RKO (cell line): ENCODE results near the gene MAGI2.
A peak's percentile ranks its signal among the peaks of the same experiment; 100 is the strongest.
"Not testable (repeated sequence)": the region's sequence is repeated elsewhere in the genome, so short reads cannot be mapped to it uniquely, and the experiment has no call there.

Experiments used
- DNase-seq: peaks from one replicate; pipeline ENCODE4 v3.0.0-alpha.2; 2016; ENCODE audit warnings: low spot score

MAGI2 gene

GRCh38 chr7:79050603-79051002 is 402.9 kb downstream of the MAGI2 start:
- DNase-seq, result peak; percentile 3

- DNase-seq, result peak; percentile 5
These were observed 407.4 kb downstream of the MAGI2 start for GRCh38 chr7:79046061-79046460.

GRCh38 chr7:79037001-79037400 is 416.5 kb downstream of the MAGI2 start:
- no peak for DNase-seq

- DNase-seq, result no peak
These were observed 417.1 kb downstream of the MAGI2 start for GRCh38 chr7:79036356-79036755.

- no peak for DNase-seq
These were observed 417.6 kb downstream of the MAGI2 start for GRCh38 chr7:79035858-79036257.

- no peak for DNase-seq
These were observed 418.7 kb downstream of the MAGI2 start for GRCh38 chr7:79034730-79035129.

- DNase-seq, result not testable (repeated sequence)
These were observed 433.8 kb downstream of the MAGI2 start for GRCh38 chr7:79019711-79020110.

- DNase-seq, result no peak
These were observed 441.5 kb downstream of the MAGI2 start for GRCh38 chr7:79011921-79012320.

- DNase-seq, result no peak
These were observed 443.8 kb downstream of the MAGI2 start for GRCh38 chr7:79009647-79010046.

- no peak for DNase-seq
These were observed 444.7 kb downstream of the MAGI2 start for GRCh38 chr7:79008786-79009185.

- DNase-seq, result no peak
These were observed 457.5 kb downstream of the MAGI2 start for GRCh38 chr7:78996013-78996412.

- DNase-seq, result no peak
These were observed 460.1 kb downstream of the MAGI2 start for GRCh38 chr7:78993341-78993740.

GRCh38 chr7:78985509-78985908 is 468.0 kb downstream of the MAGI2 start:
- DNase-seq, result no peak

- DNase-seq, result no peak
These were observed 470.0 kb downstream of the MAGI2 start for GRCh38 chr7:78983483-78983882.

- no peak for DNase-seq
These were observed 483.0 kb downstream of the MAGI2 start for GRCh38 chr7:78970440-78970916.

GRCh38 chr7:78968951-78969350 is 484.5 kb downstream of the MAGI2 start:
- no peak for DNase-seq

GRCh38 chr7:78967561-78967960 is 485.9 kb downstream of the MAGI2 start:
- DNase-seq, result not testable (repeated sequence)

GRCh38 chr7:78967046-78967445 is 486.4 kb downstream of the MAGI2 start:
- DNase-seq, result no peak

GRCh38 chr7:78959477-78959876 is 494.0 kb downstream of the MAGI2 start:
- peak; percentile 64 for DNase-seq

GRCh38 chr7:78955329-78955728 is 498.1 kb downstream of the MAGI2 start:
- no peak for DNase-seq

- DNase-seq, result no peak
These were observed 499.6 kb downstream of the MAGI2 start for GRCh38 chr7:78953726-78954363.

- DNase-seq, result no peak
These were observed 500.4 kb downstream of the MAGI2 start for GRCh38 chr7:78953090-78953489.

- no peak for DNase-seq
These were observed 513.8 kb downstream of the MAGI2 start for GRCh38 chr7:78939669-78940068.

- peak; percentile 21 for DNase-seq
These were observed 528.9 kb downstream of the MAGI2 start for GRCh38 chr7:78924581-78924980.
